Esophagus muscularis mucosa (tissue), 4 donors: ENCODE results near the gene CST7. TPM values are rescaled to one million over a fixed set of nuclear protein-coding genes. Genes with fewer than 3 reads are reported as not detected.

Experiments
- DNase-seq: peaks from one replicate; pipeline ENCODE4 v3.0.0-alpha.2; 2017; ENCODE audit errors: extremely low spot score
- H3K27ac ChIP-seq, 4 donors: fragments of 200-600 bp; sonication (generic); replicated peaks in 1 of 4; 1 replicate in 3 of 4; 2 replicates in 1 of 4; pipeline ENCODE4 v1.5.1; 2016 to 2019; ENCODE audit warnings: mild to moderate bottlenecking in 1 of 4
- H3K27me3 ChIP-seq, 4 donors: fragments of 200-600 bp; sonication (generic); one replicate each; pipeline versions ENCODE4 v1.5.1 to v1.6.0; 2016 to 2019
- H3K36me3 ChIP-seq, 4 donors: fragments of 200-600 bp; sonication (generic); one replicate each; pipeline ENCODE4 v1.5.1; 2016 to 2019
- H3K4me1 ChIP-seq, 4 donors: fragments of 200-600 bp; sonication (generic); one replicate each; pipeline ENCODE4 v1.5.1; 2016 to 2019
- H3K4me3 ChIP-seq, 4 donors: fragments of 200-600 bp; sonication (generic); 1 replicate in 2 of 4; 2 replicates in 2 of 4; pipeline ENCODE4 v1.5.1; 2016 to 2019; ENCODE audit warnings: mild to moderate bottlenecking in 4 of 4, moderate library complexity in 1 of 4
- H3K9me3 ChIP-seq, 4 donors: fragments of 200-600 bp; sonication (generic); 1 replicate in 3 of 4; 2 replicates in 1 of 4; pipeline ENCODE4 v1.5.1; 2016 to 2019
- CTCF ChIP-seq, 3 experiments: fragments of 200-600 bp in 2 of 3; fragments of 450-650 bp in 1 of 3; sonication (generic) in 2 of 3; IDR thresholded peaks; one replicate each; pipeline ENCODE4 v1.5.1; 2017 to 2019; ENCODE audit warnings: antibody characterized with exemption in 3 of 3, mild to moderate bottlenecking in 2 of 3, moderate library complexity in 1 of 3
- EP300 ChIP-seq: sonication (generic); formaldehyde crosslinking; IDR thresholded peaks from one replicate; pipeline ENCODE4 v1.6.1; 2017; ENCODE audit warnings: antibody characterized with exemption
- POLR2A ChIP-seq: fragments of 450-650 bp; IDR thresholded peaks from one replicate; pipeline ENCODE4 v1.6.1; 2017; ENCODE audit warnings: antibody characterized with exemption, moderate library complexity, mild to moderate bottlenecking, low read depth
- POLR2AphosphoS5 ChIP-seq, 2 donors: sonication (generic); formaldehyde crosslinking; IDR thresholded peaks; one replicate each; pipeline ENCODE4 v1.6.1; 2017; ENCODE audit warnings: antibody characterized with exemption in 2 of 2
- WGBS: methylation state at CpG from one replicate; pipeline ENCODE4 v1.1.5; 2018; 5-methylcytosine and 5-hydroxymethylcytosine counted together
- intact Hi-C: fragments of 100-400 bp; cut with DNase I; formaldehyde crosslinking; loops from one replicate; pipeline ENCODE4 v1.15.1; 2023
- total RNA-seq, 4 donors: library from RNA; depleted of rRNA; stranded (reverse); fragments of >200 nt; gene quantifications; one replicate each; pipeline versions ENCODE4 v1.1.0 to v1.2.1, GENCODE V29; 2016

Gene CST7
- 10 to 100 TPM in 1 of 4 donors, 1 to 10 TPM in 2, not detected in 1; 1.2 to 13.8 (median 1.5) TPM for total RNA-seq

- 81% methylated on average over 5 of the region's 20 CpGs for WGBS
- Histone ChIP-seq H3K4me3 (peak within 1 kb of the TSS; percentile 15 to 36 (median 20)), H3K36me3 (no peaks in the 10 kb centered on the region), H3K9me3 (peaks cover 0 to 16% (median 5%) of the 10 kb centered on the region in 4 donors), H3K27me3 (peaks cover 0 to 30% (median 0%) of the 10 kb centered on the region in 4 donors), H3K4me1 (no peaks in the 10 kb centered on the region), H3K27ac (peak within 1 kb of the TSS in 2 of 4 donors; percentile 10 to 35)
- TF ChIP-seq CTCF (IDR thresholded peaks at IDR 0.05) = no peak
- no peak for TF ChIP-seq POLR2A
- TF ChIP-seq POLR2AphosphoS5 (IDR thresholded peaks at IDR 0.05) = no peak
- no peak for TF ChIP-seq EP300
- intact Hi-C loops = no loop called here
- DNase-seq = no peak
These were observed at the start of gene CST7 for GRCh38 chr20:24948939-24949679. TSS of gene CST7 (plus strand) at chr20:24949269. CDS start at chr20:24949506, 237 bp downstream.

GRCh38 chr20:24906806-24907205 is 42.3 kb upstream of the CST7 start:
- intact Hi-C loops = no loop called here
- no peaks in the 10 kb centered on the region for H3K36me3 ChIP-seq
- WGBS = 95% methylated on average over 1 of the region's 1 CpG

GRCh38 chr20:24908642-24909041 is 40.4 kb upstream of the CST7 start:
- DNase-seq = no peak
- H3K9me3 ChIP-seq = peaks cover 0 to 23% (median 13%) of the 10 kb centered on the region in 4 donors
- no peak for TF ChIP-seq POLR2AphosphoS5 (IDR thresholded peaks at IDR 0.05)
- no peak for TF ChIP-seq POLR2A
- no peak for TF ChIP-seq CTCF (IDR thresholded peaks at IDR 0.05)
- TF ChIP-seq EP300 = no peak
- no peaks in the 10 kb centered on the region for H3K36me3 ChIP-seq
- H3K27ac ChIP-seq = no peak overlapping the region
- no peaks in the 10 kb centered on the region for H3K27me3 ChIP-seq
- 87% methylated on average over 1 of the region's 1 CpG for WGBS
- H3K4me3 ChIP-seq = no peak overlapping the region
- no peaks in the 10 kb centered on the region for H3K4me1 ChIP-seq
- intact Hi-C loops = no loop called here

More at GRCh38 chr20:24906806-24907205, 42.3 kb upstream of the CST7 start:
- Histone ChIP-seq H3K4me3 (no peak overlapping the region), H3K27me3 (no peaks in the 10 kb centered on the region), H3K9me3 (peaks cover 0 to 23% (median 13%) of the 10 kb centered on the region in 4 donors), H3K4me1 (no peaks in the 10 kb centered on the region), H3K27ac (no peak overlapping the region)
- no peak for DNase-seq
- no peak for TF ChIP-seq POLR2AphosphoS5 (IDR thresholded peaks at IDR 0.05)
- no peak for TF ChIP-seq EP300
- no peak for TF ChIP-seq CTCF (IDR thresholded peaks at IDR 0.05)
- no peak for TF ChIP-seq POLR2A

GRCh38 chr20:24909086-24909780 is 39.8 kb upstream of the CST7 start:
- Histone ChIP-seq H3K4me1 (no peaks in the 10 kb centered on the region), H3K36me3 (no peaks in the 10 kb centered on the region), H3K27me3 (no peaks in the 10 kb centered on the region), H3K27ac (no peak overlapping the region), H3K9me3 (peaks cover 0 to 23% (median 13%) of the 10 kb centered on the region in 4 donors), H3K4me3 (no peak overlapping the region)
- intact Hi-C loops = no loop called here
- TF ChIP-seq CTCF (IDR thresholded peaks at IDR 0.05) (no peak), POLR2A (no peak)
- no peak for DNase-seq
- 100% methylated on average over 4 of the region's 9 CpGs for WGBS
